HG02970 (cell line): ENCODE results near the gene CSAD.

Experiments
- ATAC-seq: cut with Tn5 transposase; IDR thresholded peaks from one replicate; pipeline ENCODE4 v1.9.1; 2021; ENCODE audit warnings: mild to moderate bottlenecking, moderate library complexity, moderate number of reproducible peaks; ENCODE audit not compliant: unreplicated experiment, low FRiP score

Gene CSAD

GRCh38 chr12:53160673-53161072, 20.1 kb downstream of the CSAD start:
- no peak for ATAC-seq

- no peak for ATAC-seq
Measured at GRCh38 chr12:53160000-53160399, 20.7 kb downstream of the CSAD start.

GRCh38 chr12:53159195-53159839, 21.4 kb downstream of the CSAD start:
- ATAC-seq = no peak

- no peak for ATAC-seq
Measured at GRCh38 chr12:53152390-53152789, 28.3 kb downstream of the CSAD start.

- ATAC-seq = no peak
Measured at GRCh38 chr12:53151039-53151438, 29.7 kb downstream of the CSAD start.

- ATAC-seq = no peak
Measured at GRCh38 chr12:53147653-53148052, 33.1 kb downstream of the CSAD start.

GRCh38 chr12:53147181-53147580, 33.5 kb downstream of the CSAD start:
- ATAC-seq = no peak

- ATAC-seq = no peak
Measured at GRCh38 chr12:53145383-53146260, 35.1 kb downstream of the CSAD start.

- ATAC-seq = no peak
Measured at GRCh38 chr12:53143355-53143754, 37.4 kb downstream of the CSAD start.

GRCh38 chr12:53133722-53134121, 47.0 kb downstream of the CSAD start:
- no peak for ATAC-seq

GRCh38 chr12:53131844-53132243, 48.9 kb downstream of the CSAD start:
- ATAC-seq = no peak

- no peak for ATAC-seq
Measured at GRCh38 chr12:53128780-53129569, 51.8 kb downstream of the CSAD start.

GRCh38 chr12:53127169-53127568, 53.6 kb downstream of the CSAD start:
- no peak for ATAC-seq

GRCh38 chr12:53124352-53124723, 56.4 kb downstream of the CSAD start:
- ATAC-seq = no peak

- no peak for ATAC-seq
Measured at GRCh38 chr12:53123578-53124351, 57.0 kb downstream of the CSAD start.

- ATAC-seq = no peak
Measured at GRCh38 chr12:53122961-53123468, 57.7 kb downstream of the CSAD start.

- no peak for ATAC-seq
Measured at GRCh38 chr12:53120685-53121525, 59.8 kb downstream of the CSAD start.

GRCh38 chr12:53118751-53119300, 61.9 kb downstream of the CSAD start:
- no peak for ATAC-seq
